Fibroblast of skin of right biceps (primary cell): ENCODE results near the gene STK4.

ENCODE experiments used
- DNase-seq: peaks from one replicate; pipeline ENCODE4 v3.0.0-alpha.2; 2013

Gene STK4

DNA sequence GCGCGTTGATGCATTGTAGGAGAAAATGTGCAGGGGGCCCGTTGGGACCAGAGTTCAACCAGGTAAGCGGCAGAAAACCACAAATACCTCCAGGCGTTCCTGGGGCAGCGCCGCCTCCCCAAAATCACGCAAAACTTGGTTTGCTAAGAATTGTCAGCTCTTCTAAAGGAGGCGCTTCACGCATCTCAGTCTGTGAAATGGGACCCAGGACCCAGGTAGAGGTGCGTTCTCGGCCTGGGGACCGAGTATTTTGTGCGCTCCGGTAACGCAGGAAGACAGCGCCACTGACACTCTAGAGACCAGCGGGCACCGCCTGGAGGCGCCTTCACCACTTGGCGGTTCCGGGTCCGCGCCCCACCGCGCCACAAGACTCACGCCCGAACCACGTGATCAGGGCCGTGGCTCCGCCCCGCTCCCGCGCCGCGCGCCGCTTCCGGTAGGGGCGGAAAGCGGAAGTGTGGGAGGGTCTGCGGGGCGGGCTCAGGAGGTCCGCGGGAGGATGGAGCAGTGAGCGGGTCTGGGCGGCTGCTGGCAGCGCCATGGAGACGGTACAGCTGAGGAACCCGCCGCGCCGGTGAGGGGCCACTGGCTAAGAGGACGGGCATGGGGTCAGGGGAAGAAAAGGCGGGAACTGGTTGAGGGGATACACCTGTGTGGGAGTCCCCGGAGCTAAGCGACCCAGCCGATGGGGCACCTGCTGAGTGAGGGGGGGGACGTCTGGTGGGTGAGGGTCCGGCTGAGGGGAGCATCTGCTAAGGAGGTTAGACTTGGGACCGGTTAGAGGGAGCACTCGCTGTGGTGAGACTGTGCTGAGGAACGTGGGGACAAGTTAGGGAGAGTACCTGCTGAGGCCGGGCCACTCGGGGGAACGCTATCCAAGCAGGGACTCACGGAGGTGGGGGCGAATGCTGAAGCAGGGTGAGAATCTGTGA lies at the start of gene STK4:
STK4 (plus strand) TSS at position 483 of the 932 bp plus-strand sequence; CDS start at position 540, 57 bp downstream.
- DNase-seq: peak; percentile 92

DNA sequence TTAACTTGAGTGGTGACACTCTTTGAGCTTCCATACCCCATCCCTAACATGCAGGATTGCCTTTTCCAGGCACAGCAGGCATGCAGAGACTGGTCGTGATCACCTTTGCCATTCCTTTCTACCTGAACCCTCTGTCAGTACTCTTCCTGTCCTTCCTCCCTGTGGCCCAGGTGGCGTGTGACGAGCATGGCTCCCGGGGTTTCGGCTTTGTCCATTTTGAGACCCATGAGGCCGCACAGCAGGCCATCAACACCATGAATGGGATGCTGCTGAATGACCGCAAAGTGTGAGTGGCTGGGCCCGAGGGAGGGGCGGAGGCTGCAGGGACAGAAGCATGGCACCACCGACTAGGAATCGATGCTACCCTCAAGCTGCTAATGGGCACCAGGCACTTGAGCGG lies 49.7 kb upstream of the STK4 start:
- no peak for DNase-seq

DNA sequence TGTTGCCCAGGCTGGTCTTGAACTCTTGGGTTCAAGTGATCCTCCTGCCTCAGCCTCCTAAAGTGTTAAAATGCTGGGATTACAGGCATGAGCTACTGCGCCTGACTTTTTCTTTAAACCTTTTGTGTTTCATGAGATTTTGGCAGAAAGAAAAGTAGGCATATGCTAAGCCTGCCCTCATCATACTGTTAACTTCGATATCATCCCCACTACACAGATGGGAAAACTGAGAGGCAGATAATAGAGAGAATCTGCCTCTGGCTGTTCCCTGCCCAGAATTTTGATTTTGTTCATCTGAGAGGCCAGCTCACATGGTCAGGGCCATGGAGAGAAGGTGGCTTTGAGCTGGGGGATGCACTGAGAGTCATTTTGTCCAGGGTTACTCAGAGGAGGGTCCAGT lies 48.9 kb upstream of the STK4 start:
- DNase-seq: no peak

DNA sequence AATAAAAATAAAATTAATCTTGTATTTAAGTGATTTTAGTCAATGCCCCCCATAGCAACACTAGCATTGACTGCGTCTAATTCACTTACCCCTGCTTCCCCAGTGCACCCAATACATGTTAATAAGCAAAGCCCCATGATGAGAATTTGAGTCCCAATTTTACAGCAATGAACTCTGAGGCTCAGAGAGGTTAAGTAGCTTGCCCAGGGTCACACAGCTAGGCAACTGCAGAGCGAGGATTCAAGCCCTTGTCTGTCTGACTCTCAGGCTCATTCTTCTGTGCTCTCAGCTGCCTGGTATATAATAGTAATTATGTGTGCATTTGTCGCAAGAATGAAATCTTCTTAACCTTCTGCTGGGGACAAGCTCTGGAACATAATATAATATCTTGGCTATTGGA lies 48.0 kb upstream of the STK4 start:
- DNase-seq: no peak

DNA sequence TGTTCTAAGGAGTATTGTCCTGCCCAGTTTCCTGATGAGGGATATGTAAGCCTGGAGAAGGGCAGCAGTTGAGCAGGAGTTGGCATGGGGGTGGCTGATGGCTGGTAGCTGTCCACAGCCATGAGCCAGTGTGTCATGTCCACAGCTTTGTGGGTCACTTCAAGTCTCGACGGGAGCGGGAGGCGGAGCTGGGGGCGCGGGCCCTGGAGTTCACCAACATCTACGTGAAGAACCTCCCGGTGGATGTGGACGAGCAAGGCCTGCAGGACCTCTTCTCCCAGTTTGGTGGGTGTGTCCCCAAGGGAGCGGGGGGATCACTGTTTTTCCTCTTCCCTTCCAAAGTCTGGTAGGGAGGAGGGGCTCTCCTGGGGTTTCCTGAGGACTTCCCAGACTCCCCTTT lies 47.6 kb upstream of the STK4 start:
- no peak for DNase-seq

DNA sequence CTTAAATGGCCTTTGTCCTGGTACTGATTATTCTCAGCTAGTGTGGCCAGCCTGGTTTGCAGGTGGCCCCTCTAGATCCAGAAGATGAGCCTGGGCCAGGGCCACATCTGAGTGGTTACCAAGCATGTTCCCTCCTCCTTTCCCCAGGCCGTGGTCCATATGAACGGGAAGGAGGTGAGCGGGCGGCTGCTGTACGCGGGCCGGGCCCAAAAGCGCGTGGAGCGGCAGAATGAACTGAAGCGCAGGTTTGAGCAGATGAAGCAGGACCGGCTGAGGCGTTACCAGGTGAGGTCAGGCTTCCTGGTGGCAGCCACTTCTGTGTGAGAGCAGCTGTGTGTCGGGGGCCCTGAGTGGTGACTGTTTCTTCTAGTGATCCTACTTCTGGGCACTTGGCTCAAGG lies 44.9 kb upstream of the STK4 start:
- no peak for DNase-seq

DNA sequence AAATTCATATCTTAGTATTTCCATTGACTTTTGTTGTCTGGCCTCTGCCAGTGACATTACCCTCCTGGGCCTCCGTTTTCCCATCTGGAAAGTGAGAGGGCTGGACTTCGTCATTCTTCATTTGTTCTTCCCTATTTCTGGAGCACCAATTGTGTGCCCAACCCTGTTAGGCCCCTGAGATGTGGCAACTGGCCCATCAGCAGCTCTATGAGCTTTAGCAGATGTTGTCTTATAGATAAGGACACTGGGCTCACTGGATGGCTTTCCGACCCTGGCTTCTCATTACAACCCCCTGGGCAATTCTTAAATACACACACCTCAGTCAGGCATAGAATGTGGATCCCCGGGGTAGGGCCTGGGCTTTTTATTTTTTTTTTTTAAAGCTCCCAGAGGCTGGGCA lies 41.8 kb upstream of the STK4 start:
- no peak for DNase-seq

DNA sequence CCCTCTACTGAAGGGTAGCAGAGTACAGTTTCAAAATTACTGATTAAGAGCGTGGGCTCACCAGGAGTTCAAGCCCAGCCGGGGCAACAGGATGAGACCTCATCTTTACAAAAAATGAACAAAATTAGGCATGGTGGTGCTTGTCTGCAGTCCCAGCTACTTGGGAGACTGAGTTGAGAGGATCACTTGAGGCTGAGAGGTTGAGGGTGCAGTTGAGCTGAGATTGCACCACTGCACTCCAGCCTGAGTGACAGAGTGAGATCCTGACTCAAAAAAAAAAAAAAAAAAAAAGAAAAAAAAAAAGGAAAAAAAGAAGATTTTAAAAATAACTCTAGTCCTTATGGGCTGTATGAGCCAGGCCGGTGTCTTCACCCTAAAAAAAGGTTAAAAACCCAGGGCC lies 37.7 kb upstream of the STK4 start:
- no peak for DNase-seq

DNA sequence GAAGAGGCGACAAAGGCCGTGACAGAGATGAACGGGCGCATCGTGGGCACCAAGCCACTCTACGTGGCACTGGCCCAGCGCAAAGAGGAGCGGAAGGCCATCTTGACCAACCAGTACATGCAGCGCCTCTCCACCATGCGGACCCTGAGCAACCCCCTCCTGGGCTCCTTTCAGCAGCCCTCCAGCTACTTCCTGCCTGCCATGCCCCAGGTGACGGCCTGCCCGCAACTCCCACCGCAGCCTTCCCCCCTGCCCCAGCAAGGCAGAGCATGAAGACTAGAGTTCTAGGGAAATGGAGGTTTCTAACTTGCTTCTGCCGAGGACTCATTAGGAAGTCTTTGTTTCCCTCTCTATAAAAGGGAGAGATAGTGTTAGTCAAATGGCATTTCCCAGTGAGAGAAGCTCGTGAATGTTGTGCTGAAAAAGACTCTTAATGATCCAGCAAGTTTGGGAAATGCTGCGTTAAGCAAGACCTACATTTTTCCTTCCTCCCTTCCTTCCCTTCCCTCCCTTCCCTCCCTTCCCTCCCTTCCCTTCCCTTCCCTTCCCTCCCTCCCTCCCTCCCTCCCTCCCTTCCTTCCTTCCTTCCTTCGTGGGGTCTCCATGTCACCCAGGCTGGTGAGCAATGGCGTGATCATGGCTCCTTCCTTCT lies 35.7 kb upstream of the STK4 start:
- no peak for DNase-seq

DNA sequence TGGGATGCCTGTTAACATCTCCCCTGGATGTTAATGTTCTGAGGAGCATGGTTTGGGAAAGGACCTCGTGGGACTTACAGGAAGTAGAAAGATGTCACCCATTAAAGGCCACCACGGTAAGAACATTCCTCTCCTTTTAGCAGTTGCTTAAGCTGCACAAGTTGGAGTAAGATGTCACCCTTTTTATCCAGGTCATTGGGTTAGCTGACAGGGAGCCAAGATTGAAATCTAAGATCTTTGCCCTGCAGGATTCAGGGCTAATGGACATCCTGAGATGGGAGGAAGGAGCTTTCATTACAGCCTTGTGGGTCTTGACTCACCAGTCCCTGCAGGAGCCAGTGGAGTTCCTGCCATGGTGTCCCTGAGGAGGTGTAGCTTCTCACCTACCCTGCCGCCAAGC lies 34.4 kb upstream of the STK4 start:
- DNase-seq: no peak

DNA sequence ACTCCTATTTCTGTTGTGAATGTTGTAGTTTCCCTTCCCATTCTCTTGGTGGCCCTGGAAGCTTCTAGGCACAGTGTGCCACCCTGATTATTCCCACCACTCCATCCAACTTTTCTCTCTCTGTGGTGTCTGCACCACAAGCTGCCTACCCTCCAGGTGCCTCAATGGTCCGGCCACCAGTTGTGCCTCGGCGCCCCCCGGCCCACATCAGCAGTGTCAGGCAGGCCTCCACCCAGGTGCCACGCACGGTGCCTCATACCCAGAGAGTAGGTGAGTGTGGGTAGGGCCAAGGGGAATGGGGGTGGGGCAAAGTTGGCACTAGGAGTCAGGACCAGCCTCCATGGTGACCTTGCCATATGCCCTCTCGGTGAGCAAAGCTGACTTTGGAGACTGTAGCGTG lies 33.4 kb upstream of the STK4 start:
- DNase-seq: no peak

DNA sequence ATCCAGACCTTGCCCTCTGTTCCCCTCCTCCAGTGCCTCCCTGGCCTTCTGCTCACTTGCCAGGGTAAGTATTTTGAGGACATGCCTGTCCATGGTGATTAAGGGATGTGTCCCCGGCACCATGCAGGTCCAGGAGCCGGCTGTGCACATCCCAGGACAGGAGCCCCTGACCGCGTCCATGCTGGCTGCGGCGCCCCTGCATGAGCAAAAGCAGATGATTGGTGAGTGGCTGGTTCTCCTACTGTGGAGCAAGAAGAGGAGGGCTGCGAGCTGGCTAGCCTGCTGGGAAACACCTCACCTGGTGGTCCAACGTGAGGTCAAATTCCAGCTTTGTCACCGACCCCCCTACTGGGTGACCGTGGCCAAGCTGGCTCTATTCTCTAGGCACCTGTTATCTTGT lies 29.8 kb upstream of the STK4 start:
- no peak for DNase-seq

DNA sequence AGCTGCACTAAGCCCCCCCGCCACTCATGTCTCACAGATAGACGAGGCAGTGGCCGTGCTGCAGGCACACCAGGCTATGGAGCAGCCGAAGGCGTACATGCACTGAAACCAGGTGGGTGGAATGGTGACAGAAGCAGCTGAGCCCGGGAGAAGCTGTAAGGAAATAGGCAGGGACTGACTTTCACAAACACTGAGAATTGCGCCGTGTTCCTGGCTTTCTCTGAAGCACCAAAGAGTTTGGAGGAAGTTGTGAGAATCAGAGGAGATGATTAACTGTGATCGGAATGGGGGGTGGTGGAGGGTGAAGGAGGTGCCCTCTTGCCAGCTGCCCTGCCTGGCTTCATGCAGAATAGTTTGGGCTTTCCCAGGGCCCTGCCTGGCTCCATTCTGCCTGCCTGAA lies 27.7 kb upstream of the STK4 start:
- no peak for DNase-seq

DNA sequence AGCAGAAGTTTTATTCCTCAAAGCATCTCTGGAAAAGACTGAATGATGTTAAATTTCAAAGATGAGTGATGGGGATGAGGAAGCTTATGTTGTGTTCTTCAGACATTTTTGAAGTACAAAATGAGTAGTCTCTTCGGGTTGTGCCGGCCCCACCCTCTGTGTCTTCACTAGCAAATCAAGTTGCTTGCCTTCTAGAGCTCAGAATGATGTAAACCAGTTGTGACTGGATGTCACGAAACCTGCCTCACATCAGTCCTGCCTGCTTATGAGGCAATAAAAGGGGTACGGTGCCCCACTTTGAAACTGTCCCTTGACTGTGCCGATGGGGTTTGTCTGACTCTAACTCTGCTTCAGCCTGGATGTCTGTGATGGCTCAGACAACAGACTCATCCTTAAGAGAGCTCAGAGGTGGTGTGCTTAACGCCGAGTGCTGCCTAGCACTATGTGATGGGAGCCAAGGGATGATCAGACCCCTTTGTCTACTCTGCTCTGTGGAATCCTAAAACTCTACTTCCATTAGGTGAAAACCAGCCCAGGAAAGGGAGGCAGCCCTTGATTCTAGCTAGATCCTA lies 25.1 kb upstream of the STK4 start:
- DNase-seq: no peak

DNA sequence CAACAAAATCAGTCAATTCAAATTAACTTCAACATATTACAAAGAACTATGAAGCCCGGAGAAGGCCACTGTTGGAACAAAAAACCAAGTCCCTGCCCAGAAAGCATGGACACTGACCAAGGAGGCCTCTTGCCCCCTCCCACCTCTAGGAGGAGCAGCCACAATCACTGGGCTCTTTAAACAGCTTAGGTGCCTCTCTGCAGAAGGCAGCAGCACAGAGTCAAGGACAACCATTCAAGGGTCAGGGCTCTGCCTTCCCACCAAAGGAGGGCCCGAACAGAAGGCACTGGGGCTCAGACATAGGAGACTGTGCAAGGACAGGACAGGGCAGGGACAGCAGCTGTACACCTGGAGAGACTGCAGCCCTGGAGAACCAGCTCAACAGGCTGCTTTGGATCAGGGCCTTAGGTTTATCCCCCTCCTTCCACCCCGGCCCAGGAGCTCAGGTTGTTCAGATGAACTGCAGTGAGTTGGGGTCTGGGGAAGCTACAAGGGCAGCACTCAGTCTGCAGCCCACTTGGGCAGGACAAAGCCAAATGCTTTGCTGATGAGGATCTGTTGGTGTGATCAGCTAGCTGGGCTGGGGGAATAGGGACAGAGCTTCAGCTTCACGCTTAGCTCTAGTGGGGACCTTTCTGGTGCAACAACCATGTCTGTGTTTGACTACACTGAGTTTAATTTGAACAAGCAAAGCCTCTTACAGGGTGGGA lies 23.9 kb upstream of the STK4 start:
- DNase-seq: no peak

DNA sequence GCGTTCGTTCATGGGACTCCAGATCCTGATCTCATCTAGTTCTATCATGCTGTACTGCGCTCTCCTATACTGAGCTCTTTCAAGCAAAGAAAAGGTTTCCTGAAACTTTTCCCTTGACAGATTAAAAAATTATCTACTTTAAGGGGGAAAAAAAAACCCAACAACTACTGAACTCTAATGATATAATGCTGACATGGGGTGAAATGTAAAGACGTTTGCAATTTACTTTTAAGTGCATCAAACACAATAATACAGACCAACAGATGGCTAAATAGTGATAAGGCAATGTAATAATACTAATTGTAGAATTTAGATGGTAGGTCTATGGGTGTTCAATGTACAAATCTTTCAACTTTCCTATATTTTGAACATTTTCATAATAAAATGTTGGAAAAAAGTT lies 22.5 kb upstream of the STK4 start:
- DNase-seq: no peak

DNA sequence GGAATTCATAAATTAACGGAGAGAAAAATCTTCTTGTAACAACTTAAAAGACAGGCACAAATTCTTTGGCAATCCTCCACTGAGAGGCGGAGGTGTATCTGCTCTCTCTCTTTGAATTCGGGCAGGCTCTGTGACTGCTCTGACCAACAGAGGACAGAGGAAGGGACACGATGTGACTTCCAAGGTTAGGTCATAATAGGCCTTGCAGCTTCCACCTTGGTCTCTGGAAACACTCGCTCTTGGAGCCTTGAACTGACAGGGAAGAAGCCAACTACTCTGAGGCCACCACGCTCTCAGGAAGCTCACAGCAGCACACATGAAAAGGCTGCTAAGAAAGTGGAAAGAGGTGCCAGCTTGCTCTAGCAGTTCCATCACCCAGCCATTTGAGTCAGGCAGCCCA lies 21.1 kb upstream of the STK4 start:
- no peak for DNase-seq

DNA sequence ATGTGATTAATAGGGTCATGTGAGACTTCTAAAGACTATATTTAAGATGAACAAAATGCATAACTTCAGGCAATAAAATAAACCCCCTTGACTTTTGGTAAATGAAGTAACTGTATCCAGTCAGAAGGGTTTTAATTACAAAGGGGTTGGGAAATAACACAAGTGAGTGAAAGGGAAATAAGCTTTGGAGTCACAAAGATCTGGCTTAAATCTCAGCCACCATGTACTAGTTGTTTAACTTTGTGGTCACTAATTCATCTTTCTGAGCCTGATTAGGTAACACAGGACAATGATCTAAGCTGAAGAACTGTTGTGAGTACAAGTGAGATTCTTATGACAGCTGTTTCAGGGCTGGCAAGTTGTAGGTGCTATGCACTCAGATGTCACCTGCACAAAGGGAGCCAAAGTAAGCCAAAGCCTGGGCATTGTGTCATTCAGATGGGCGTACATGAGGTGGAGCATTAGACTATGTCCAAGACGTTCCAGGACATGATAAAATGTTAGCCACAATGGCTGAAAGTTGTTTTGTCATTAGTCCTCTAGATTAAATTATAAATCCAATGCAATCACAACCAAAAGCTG lies 19.9 kb upstream of the STK4 start:
- no peak for DNase-seq

DNA sequence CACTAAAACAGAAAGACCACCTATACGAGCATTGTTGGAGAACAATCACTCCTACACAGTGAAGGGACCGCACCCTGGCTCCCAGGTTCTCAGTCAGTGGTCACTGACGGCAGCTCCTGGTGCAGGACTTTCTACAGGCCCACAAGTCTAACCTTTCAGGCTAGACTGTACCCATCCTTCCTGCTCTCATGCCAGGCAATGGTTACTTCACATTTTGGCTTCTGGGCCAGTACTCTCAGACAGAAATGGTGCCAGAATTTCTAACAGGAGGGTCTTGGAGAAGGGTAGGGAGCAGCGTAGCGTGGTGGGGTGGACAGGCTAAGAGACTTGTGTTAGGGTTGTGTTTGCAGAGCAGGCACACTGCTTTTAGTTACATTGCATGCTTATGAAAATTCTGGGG lies 18.2 kb upstream of the STK4 start:
- DNase-seq: no peak

DNA sequence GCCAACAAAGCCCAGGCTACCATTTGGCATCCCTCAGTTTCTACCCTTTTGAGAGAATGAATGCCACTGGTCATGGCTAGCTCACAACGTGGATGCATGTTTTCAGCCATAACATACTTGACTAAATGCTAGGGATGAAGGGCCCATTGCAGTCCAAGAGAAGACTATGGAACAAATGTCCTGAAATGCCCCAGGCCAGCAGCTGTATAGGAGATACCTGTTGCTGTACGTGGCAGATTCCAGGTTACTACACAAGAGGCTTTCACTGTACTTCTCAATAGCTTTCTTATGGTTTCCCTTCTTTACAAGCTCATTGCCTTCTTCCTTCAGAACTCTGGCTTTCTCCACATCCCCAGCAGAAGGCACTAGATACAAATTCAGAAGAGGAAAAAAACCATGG lies 17.8 kb upstream of the STK4 start:
- DNase-seq: no peak

DNA sequence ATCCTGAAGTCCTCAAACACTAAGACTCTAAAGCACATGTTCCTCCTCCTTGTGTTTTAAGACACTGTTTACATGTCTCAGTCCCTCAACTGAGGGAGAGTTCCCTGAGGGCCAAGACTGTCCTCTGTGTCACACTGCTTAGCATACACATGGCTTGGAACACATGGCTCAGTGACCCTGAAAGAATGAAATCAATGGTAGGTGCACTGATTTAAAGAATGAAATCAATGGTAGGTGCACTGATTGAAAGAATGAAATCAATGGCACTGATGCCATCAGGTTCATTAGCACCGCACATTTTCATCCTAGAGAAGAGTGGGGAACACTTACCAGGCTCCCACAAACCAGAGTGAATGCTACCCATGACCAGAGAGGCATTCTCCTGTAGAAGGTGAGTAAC lies 15.9 kb upstream of the STK4 start:
- DNase-seq: no peak

DNA sequence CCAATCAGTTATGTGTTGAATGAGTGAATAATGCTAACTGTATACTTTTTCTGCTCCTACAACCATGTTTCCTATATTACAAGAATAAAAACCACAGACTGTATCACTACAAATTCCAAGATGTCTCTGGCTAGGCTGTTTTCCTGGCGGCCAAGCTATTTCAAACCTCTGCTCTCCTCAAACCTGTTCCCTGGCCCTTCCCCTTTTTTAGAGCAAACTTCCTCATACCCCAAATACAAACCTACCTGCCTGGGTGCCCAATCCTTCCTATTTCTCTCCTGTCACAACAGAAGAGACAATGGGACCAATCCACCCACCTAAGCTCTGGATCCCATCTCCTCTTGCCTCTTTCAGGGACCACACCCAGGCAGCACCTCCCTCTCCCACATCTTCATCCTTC lies 13.6 kb upstream of the STK4 start:
- no peak for DNase-seq

DNA sequence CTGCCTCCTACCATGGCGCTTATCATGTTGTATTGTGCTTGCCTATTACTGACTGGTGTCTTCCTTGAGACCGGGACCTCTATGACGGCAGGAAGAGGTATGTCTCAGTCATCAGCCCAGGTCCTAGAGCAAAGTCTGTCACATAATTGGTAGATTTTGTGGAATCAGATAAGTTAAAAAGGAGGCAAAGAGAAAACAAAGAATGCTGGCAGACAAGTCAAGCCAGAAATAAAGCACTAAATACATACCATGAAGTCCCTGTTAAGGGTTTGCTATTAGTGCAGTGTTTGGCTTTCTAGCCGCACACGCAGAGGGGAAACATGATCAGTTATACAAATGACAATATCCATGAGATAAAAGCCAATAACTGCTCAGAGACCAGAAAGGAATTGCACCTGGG lies 12.1 kb upstream of the STK4 start:
- no peak for DNase-seq
